Head of caudate nucleus (tissue), 42 donors: ENCODE measurements around the gene ALOXE3.

Source experiments
- DNase-seq, 42 donors: peaks; one replicate each; pipeline versions ENCODE4 v3.0.0 to v3.0.0-alpha.2; 2020 to 2021; ENCODE audit warnings: mixed read lengths in 7 of 42
- intact Hi-C: fragments of 100-400 bp; cut with DNase I; formaldehyde crosslinking; loops from one replicate; pipeline ENCODE4 v1.15.0; 2022

Gene ALOXE3

GRCh38 chr17:8155231-8155995 is 37.1 kb upstream of the ALOXE3 start:
- peak in 1 of 42 donors; percentile 30 for DNase-seq
- intact Hi-C loops = loop anchor here (5.0 kb wide), 1 partner anchor 33 kb away; the partner anchor contains the start of gene HES7

- DNase-seq = no peak
- intact Hi-C loops = loop anchor here (5.0 kb wide), 1 partner anchor 32 kb away; the partner anchor contains the start of gene HES7
These were observed 36.4 kb upstream of the ALOXE3 start for GRCh38 chr17:8154608-8155155.

DNA sequence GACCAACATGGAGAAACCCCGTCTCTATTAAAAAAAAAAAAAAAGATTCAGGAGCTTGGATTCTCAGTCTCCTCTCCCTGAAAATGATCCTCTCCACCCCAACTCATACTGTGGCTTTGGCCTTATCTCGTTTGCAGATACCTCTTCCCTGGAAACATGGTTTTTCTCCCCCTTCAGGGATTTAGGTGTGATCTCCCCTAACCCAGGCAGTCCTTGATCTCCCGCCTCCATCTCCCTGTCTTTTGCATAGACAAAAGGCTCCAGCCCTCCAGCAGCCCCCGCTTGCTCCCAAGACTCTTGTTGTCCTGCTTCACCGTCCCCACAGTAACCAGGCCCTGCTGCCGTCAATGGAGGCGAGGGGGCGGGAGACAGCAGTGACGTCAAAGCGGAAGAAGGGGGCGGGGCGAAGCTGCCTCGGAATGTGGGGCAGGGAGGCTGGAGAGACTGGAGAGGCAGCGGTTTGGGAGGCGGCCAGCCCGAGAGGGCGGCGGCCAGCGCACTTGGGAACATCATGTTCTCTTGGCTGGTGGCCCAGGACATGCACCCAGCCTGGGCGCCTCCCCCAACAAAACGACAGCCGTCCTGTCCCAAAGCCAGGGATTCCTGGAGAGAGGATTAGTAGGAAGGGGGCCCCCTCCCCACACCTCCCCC is 35.8 kb upstream of the ALOXE3 start:
- intact Hi-C loops = no loop called here
- peak; percentile 95 to 99 (median 97) for DNase-seq

- intact Hi-C loops = no loop called here
- peak; percentile 63 to 96 (median 87) for DNase-seq
These were observed 35.2 kb upstream of the ALOXE3 start for GRCh38 chr17:8153525-8153956.

DNA sequence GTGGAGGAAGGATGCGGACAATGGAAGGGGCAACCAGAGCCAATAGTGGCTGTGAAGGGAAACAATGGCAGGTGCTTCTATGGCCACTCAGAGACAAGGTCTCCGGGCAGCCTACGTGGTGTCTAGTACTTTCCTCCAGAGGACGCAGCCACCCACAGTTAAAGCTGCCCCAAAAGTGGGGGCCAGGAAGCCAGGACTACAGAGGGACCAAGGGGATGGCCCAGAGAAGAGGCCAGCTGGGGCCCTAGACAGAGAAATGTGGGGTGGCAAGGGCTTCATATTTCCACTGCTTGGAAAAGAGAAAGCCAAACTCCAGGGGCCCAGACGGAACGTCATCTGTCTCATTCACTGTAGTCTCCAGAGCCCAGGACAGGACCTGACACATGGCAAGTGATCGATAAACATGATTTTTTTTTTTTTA is 34.7 kb upstream of the ALOXE3 start:
- DNase-seq = peak in 1 of 42 donors; percentile 9
- intact Hi-C loops = no loop called here

DNA sequence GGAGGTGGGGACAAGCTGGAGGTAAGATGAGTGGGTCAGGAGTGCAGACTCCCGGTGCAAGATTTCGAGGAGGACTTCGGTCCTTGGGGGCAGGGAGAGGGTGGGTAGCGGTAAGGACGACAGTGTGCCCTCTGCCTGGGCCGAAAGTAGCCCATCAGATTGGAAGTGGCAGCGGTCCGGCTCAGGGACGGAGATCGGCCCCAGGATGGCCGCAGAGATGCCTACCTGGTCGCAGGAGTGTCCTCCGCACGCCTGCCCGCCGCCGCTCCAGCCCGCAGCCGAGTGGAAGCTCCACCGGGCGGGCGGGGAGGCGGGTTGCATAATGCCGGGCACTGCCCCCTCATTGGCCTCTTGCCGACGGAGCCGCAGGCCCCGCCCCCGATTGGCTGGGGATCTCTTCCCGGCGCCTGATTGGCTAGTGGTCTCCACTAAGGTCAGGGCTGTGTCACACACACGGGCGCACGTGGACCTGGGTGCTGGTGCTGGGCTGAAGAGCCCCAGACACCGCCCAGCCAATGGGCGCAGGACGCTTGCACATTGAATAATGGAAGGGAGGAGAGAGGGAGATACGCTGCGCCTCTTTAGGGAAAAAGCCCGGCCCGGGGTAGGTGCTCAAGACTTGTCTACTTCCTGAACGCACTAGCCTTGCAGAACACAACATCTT is 33.9 kb upstream of the ALOXE3 start, which contains the start of gene PER1:
Gene PER1 (minus strand): TSS at position 293 of the 664 bp plus-strand sequence. CDS start 1,698 bp downstream, outside the sequence.
- peak; percentile 93 to 99 (median 97) for DNase-seq
- intact Hi-C loops = no loop called here

DNA sequence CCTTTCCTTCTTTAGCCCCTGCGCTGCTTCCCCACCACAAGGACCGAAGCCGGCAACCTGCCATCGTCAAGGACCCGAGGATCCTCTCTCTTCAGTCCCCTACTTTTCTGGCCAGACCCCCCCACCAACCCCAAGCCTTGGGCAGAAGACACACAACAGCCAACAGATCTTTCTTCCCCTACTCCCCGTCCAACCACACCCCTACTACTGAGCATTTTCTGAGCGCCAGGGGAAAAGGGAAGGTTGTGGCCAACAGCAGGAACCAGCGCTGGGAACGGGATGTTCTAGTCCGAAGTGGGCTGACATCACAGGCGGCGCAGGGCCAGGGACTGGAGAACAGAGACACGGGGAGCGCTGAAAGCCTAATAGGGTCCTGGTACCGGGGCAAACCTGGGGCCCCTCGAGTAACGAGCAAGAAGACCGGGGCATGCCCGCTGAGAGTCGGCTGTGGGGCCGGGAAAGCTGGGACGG is 33.4 kb upstream of the ALOXE3 start:
- peak; percentile 60 to 90 (median 76) for DNase-seq
- intact Hi-C loops = no loop called here

DNA sequence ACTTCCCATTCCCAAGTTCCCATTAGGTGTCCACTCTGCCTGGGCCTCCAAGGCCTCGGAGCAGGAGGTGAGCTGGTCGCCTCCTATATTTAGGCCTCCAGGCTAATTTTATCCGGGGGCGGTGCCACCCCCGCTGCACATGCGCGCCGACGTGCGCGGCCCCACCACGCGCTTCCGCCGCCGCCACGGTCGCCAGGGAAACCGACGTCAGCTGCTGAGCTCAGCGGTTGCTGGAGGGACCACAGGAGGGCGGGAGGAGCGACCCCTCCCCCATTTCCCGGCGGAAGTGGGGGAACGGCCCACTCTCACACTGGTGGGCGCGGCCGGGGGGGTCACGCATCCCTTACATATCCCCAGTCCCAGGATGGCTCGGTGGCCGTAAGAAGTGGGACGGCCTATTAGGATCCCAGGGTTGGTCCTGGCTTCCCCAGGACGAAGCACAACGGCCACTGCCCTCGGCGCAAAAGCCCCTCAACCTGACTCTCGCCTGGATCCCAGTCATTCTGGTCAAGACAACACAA is 32.9 kb upstream of the ALOXE3 start:
- intact Hi-C loops = no loop called here

GRCh38 chr17:8150194-8151119 is 32.1 kb upstream of the ALOXE3 start:
- DNase-seq = no peak
- intact Hi-C loops = no loop called here

More for the DNA sequence above, 32.9 kb upstream of the ALOXE3 start:
- peak; percentile 67 to 95 (median 90) for DNase-seq

- intact Hi-C loops = no loop called here
- DNase-seq = no peak
These were observed 31.3 kb upstream of the ALOXE3 start for GRCh38 chr17:8149419-8150193.

DNA sequence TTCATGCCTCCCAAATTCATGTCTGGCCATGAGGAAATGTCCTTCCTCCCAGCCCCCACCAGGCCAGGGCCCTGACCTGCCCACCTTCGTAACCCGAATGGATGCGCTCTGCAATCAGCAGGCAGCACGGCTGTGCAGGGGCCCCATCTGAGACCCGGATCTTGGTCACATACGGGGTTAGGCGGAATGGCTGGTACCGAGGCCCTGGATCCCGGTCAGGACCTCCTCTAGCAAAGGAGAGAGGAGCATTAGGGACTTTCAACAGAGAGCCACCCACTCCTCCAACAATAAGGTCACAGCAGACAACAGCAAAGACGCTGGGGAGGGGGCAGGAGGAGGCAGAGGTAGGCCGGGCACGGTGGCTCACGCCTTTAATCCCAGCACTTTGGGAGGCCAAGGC is 30.2 kb upstream of the ALOXE3 start:
- DNase-seq = no peak
- intact Hi-C loops = no loop called here

DNA sequence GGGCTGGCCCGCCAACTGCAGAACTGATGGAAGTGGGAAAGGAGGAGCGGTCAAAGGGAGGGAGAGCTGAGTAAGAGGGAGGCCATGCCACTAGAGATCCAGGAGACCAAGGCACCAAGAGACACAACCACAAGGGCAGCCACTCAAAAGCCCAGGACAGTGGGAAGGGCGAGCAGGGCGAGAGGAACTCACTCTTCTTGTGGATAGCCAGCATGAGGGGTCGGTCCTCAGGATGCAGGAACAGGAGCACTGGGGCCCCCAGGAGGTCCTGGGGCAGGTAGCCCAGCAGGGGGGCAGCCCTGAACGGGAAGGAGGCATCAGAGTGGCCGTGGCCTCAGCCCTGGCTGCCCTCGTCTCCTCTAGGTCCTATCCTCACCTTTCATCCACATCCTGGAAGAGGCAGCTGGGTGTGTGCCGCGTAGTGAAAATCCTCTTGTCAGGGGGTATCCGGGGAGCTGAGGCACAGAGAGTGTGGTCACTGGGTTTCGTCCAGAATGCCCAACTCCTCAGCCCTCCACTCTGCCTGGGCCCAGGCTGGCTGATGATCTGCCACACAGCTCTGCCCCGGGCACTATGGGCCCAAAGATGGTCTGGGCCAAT is 29.6 kb upstream of the ALOXE3 start:
- intact Hi-C loops = no loop called here
- no peak for DNase-seq

GRCh38 chr17:8147141-8147804 is 29.0 kb upstream of the ALOXE3 start:
- intact Hi-C loops = no loop called here
- DNase-seq = no peak

DNA sequence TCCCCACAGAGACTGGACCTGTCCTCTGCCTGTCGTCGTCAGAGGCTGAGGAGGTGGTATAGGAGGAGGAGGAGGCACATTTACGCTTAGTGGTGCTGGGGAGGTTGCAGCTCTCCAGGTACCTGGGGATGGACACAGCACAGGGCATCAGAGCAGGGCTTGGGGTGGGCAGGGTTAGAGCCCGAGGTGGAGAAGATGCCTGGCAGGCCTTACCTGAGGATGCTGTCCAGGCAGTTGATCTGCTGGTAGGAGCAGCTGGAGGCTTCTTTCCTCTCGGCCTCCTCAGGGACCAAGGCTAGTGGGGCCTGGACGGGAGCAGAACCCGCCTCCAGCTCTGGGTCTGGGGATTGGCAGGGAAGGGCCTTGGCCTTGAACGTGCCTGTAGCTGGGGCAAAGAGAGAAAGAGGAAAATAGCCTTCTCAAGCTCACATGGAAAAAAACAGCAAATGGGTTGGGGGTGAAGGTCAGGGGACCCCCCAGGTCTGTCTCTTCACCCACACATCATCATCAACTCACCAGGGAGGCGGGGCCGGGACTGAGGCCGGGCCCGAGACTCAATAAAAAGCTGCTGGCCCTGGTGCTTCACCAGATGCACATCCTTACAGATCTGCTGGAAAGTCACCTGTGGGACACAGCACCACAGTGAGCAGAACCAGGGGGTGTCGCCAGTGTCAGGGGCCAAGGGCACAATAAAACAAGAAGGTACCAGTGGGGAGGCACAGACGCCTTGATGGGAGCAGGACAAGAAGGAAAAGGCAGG is 28.2 kb upstream of the ALOXE3 start:
- no peak for DNase-seq
- intact Hi-C loops = no loop called here

- intact Hi-C loops = no loop called here
- DNase-seq = no peak
These were observed 27.5 kb upstream of the ALOXE3 start for GRCh38 chr17:8145811-8146210.
